HFF-Myc (cell line): ENCODE results near the gene NR5A1.

Source experiments
- DNase-seq: peaks from one replicate; pipeline ENCODE4 v3.0.0-alpha.2; 2011; ENCODE audit warnings: low read depth; ENCODE audit errors: extremely low read depth
- H3K4me3 ChIP-seq: replicated peaks from 2 replicates; pipeline ENCODE4 v1.5.1; 2011; ENCODE audit warnings: low read depth, mild to moderate bottlenecking, control low read depth, low read length
- CTCF ChIP-seq: IDR thresholded peaks from 2 replicates; pipeline ENCODE4 v1.5.1; 2012; ENCODE audit warnings: mild to moderate bottlenecking, low read depth, low read length, control low read depth; ENCODE audit errors: missing control alignments

Gene NR5A1

GRCh38 chr9:124530246-124530645, 23.0 kb upstream of the NR5A1 start:
- no peak for TF ChIP-seq CTCF
- DNase-seq, result no peak
- no peak overlapping the region for H3K4me3 ChIP-seq

GRCh38 chr9:124527781-124528180, 20.6 kb upstream of the NR5A1 start:
- no peak overlapping the region for H3K4me3 ChIP-seq
- TF ChIP-seq CTCF, result no peak
- DNase-seq, result no peak

- TF ChIP-seq CTCF, result no peak
- no peak overlapping the region for H3K4me3 ChIP-seq
- no peak for DNase-seq
Measured at GRCh38 chr9:124526174-124526573, 19.0 kb upstream of the NR5A1 start.

- no peak for TF ChIP-seq CTCF
- DNase-seq, result no peak
- no peak overlapping the region for H3K4me3 ChIP-seq
Measured at GRCh38 chr9:124522121-124523098, 15.2 kb upstream of the NR5A1 start.

- DNase-seq, result no peak
- no peak for TF ChIP-seq CTCF
- H3K4me3 ChIP-seq, result no peak overlapping the region
Measured at GRCh38 chr9:124521142-124521541, 13.9 kb upstream of the NR5A1 start.

GRCh38 chr9:124520206-124520596, 13.0 kb upstream of the NR5A1 start:
- no peak for TF ChIP-seq CTCF
- H3K4me3 ChIP-seq, result no peak overlapping the region
- no peak for DNase-seq
